Activated CD4-positive, alpha-beta T cell treated with anti-CD3 and anti-CD28 coated beads, Interleukin-10, Interleukin-2, amounts not matched to agents 100 ng/mL and 50 ng/mL, durations not matched to agents 16 hours and 8 hours (primary cell): ENCODE measurements around the gene TACR3.
"Not testable (repeated sequence)": the region's sequence is repeated elsewhere in the genome, so short reads cannot be mapped to it uniquely, and the experiment has no call there.

ENCODE experiments used
- DNase-seq: peaks from one replicate; pipeline ENCODE4 v3.0.0-alpha.2; 2020

The TACR3 gene

GRCh38 chr4:103719830-103720207, at the start of gene TACR3:
TACR3 (minus strand) TSS chr4:103719985; CDS start chr4:103719675, 310 bp downstream.
- DNase-seq: no peak

DNA sequence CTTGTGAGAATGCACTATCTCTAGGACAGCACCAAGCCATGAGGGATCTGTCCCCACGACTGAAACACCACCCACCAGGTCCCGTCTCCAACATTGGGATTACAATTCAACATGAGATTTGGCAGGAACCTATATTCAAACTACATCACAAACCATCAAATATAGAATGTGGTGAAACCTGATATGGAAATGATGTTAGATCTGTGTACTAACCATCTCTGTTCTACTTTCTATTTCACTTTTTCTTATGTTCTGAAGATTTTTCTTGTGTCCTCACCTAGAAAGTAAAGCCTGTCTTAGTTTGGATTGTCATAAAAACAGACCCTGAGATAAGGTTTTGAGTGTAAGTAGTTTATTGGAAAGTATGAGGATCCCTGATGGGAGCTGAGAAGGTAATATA, 37.8 kb upstream of the TACR3 start:
- DNase-seq: no peak

GRCh38 chr4:103756741-103757140, 37.0 kb upstream of the TACR3 start:
- no peak for DNase-seq

- DNase-seq: no peak
These were observed 35.1 kb upstream of the TACR3 start for GRCh38 chr4:103754844-103755243.

GRCh38 chr4:103753868-103754653, 34.3 kb upstream of the TACR3 start:
- no peak for DNase-seq

DNA sequence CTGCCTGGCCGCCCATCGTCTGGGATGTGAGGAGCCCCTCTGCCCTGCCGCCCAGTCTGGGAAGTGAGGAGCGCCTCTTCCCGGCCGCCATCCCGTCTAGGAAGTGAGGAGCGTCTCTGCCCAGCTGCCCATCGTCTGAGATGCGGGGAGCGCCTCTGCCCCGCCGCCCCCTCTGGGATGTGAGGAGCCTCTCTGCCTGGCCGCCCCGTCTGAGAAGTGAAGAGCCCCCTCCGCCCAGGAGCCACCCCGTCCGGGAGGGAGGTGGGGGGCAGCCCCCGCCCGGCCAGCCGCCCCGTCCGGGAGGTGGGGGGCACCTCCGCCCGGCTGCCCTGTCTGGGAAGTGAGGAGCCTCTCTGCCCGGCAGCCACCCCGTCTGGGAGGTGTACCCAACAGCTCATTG, 3.4 kb upstream of the TACR3 start:
- not testable (repeated sequence) for DNase-seq

DNA sequence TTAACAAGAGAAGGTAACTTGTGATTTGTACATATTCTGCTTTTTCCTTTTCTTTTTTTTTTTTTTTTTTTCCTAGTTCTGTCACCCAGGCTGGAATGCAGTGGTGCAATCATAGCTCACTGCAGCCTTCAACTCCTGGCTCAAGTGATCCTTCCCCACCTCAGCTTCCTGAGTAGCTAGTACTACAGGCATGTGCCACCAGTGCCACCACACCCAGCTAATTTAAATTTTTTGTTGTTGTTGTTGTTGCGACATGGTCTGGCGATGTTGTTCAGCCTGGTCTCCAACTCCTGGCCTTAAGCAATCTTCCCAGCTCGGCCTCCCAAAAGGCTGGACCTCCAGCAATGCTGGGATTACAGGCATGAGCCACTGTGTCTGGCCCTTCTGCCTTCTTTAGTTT, 1.5 kb upstream of the TACR3 start:
- no peak for DNase-seq

- DNase-seq: no peak
These were observed 876 bp upstream of the TACR3 start for GRCh38 chr4:103720661-103721060.

DNA sequence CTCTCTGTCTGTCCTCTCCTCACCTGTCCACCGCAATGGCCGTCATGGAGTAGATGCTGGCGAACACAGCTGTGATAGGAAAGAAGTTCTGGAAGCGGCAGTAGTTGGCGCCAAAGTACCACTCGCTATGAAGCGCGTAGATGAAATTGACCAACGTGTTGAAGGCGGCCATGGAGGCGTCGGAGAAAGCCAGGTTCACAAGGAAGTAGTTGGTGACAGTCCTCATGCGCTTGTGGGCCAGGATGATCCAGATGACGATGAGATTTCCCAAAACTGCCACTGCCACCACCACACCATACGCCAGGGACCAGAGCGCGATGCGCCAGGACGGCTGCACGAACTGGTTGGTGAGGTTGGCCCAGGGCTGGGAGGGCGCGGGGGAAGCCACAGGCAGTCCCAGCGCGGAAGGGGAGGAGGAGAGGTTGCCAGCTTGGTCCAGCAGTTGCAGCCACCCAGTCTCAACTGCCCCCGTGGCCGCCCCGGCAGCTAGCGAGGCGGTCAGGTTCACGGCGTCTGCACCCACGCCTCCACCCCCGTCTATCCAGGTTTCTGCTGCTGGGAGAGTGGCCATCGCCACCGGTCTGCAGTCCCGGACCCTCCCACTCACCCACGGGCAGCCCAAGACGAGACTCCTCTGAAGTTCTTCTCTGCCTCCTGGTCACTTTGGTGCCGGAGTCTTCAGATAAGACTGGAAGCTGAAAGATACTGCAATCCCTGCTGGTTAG, 518 bp downstream of the TACR3 start:
- DNase-seq: no peak

DNA sequence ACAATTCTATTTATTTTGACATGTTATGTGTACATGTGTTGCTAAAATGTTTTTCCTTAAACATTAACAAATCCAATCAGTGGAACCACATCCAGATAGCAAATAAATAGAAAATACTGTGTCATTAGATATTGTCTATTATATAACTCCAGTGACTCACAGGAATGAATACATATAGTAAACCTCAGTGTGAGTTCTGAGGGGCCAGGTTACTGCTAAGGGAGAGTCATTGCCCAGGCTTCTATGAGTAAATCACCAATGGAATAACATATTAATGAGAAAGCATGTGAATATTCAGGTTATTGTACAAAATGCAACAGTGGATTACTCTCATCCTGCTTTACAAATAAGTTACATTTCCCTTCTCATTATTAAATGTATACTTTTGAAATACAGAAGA, 27.2 kb downstream of the TACR3 start:
- DNase-seq: no peak

- DNase-seq: no peak
These were observed 45.8 kb downstream of the TACR3 start for GRCh38 chr4:103673983-103674382.

DNA sequence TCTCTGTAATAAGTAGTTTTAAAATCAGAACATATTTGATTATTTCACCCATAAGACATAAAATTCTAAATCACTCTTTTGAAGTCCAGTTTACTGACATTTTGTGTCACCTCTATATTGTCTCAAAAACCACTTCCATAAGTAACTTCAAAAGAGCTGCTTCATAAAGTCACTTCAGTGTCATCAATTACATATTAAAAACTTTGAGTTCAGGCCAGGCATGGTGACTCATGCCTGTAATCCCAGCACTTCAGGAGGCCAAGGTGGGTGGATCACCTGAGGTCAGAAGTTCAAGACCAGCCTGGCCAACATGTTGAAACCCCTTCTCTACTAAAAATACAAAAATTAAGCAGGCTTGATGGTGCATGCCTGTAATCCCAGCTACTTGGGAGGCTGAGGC, 53.0 kb downstream of the TACR3 start:
- not testable (repeated sequence) for DNase-seq

GRCh38 chr4:103664436-103665075, 55.2 kb downstream of the TACR3 start:
- DNase-seq: no peak

- DNase-seq: no peak
These were observed 71.2 kb downstream of the TACR3 start for GRCh38 chr4:103648541-103648940.

GRCh38 chr4:103645991-103646390, 73.8 kb downstream of the TACR3 start:
- no peak for DNase-seq

DNA sequence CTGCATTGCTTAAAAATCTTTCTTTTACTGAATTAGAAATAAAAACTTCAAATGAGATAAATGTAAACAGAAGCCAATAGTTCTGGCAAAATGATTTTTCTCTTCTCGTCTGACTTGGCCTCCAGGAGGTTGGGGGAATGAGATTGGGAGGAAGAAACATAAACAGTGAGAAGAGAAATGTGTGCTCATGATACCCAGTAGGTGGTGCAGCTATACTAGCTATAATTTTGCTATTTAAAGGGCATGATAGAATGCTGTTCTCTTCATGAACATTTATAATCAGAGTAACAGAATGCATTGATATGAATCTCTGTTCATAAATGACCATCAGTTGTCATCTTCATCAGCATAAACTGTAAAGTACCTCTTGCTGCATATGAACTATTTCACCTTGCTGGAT, 85.5 kb downstream of the TACR3 start:
- DNase-seq: no peak

GRCh38 chr4:103626296-103626695, 93.5 kb downstream of the TACR3 start:
- DNase-seq: no peak

DNA sequence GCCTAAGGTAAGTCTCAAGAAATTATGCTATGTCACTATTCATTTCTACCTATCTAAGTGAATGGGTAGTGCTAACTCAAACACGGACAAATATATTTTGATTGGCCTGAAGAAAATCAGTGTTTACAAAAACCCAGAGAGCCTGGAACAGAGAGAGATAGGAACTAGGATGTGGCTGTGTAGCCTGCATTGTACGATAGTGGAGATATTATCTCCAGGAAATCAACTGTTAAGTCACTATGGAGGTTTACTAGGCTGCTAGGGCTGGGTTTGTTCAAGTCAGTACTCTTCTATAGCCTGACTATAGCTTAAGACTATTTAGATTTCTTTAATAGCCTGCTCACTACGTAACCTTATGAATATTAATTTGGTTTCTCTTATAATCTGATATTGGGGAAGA, 127.9 kb downstream of the TACR3 start:
- no peak for DNase-seq

- no peak for DNase-seq
These were observed 152.2 kb downstream of the TACR3 start for GRCh38 chr4:103567591-103567990.

- not testable (repeated sequence) for DNase-seq
These were observed 160.6 kb downstream of the TACR3 start for GRCh38 chr4:103559178-103559577.
